Keratinocyte (primary cell): ENCODE results near the gene COASY. TPM values are rescaled to one million over a fixed set of nuclear protein-coding genes. Genes with fewer than 3 reads are reported as not detected.
"Not testable (repeated sequence)": the region's sequence is repeated elsewhere in the genome, so short reads cannot be mapped to it uniquely, and the experiment has no call there.

Source experiments
- DNase-seq: peaks from one replicate; pipeline ENCODE4 v3.0.0-alpha.2; 2011; ENCODE audit warnings: low read depth, missing footprints, low spot score
- FAIRE-seq: peaks from 2 replicates; lab custom pipeline; 2011; peaks lifted over from hg19 to GRCh38; lab: Jason Lieb, UNC
- H2AFZ ChIP-seq: 2 replicates; pipeline ENCODE4 v1.6.0; 2012; ENCODE audit warnings: low read length, control low read depth, inconsistent platforms; ENCODE audit not compliant: control insufficient read depth
- H3K27ac ChIP-seq: 2 replicates; pipeline ENCODE4 v1.5.1; 2011; ENCODE audit warnings: low read length; ENCODE audit not compliant: control insufficient read depth, insufficient read depth
- H3K27me3 ChIP-seq: 3 replicates; pipeline ENCODE4 v1.6.0; 2011; ENCODE audit warnings: low read length; ENCODE audit not compliant: control insufficient read depth, insufficient read depth; ENCODE audit errors: extremely low read depth
- H3K36me3 ChIP-seq, 2 experiments: 2 replicates in 1 of 2; 3 replicates in 1 of 2; pipeline ENCODE4 v1.5.1; 2011; ENCODE audit warnings: low read length in 2 of 2, mild to moderate bottlenecking in 1 of 2; ENCODE audit not compliant: control insufficient read depth in 2 of 2, insufficient read depth in 2 of 2; ENCODE audit errors: extremely low read depth in 1 of 2
- H3K4me1 ChIP-seq: 3 replicates; pipeline ENCODE4 v1.5.1; 2011; ENCODE audit warnings: low read length; ENCODE audit not compliant: control insufficient read depth, insufficient read depth; ENCODE audit errors: extremely low read depth
- H3K4me2 ChIP-seq: 3 replicates; pipeline ENCODE4 v1.6.0; 2011; ENCODE audit warnings: low read depth, low read length; ENCODE audit not compliant: control insufficient read depth, insufficient read depth; ENCODE audit errors: extremely low read depth
- H3K4me3 ChIP-seq, 3 experiments: fragments of 200-600 bp in 1 of 3; sonication (generic) in 1 of 3; 2 replicates in 2 of 3; 3 replicates in 1 of 3; pipeline ENCODE4 v1.5.1; 2011 to 2016; ENCODE audit warnings: low read length in 3 of 3, mild to moderate bottlenecking in 3 of 3, control low read depth in 2 of 3, inconsistent platforms in 1 of 3, low read depth in 1 of 3, mixed read lengths in 1 of 3, mixed run types in 1 of 3, moderate library complexity in 1 of 3; ENCODE audit not compliant: control insufficient read depth in 2 of 3, insufficient read depth in 2 of 3; ENCODE audit errors: extremely low read depth in 1 of 3
- H3K79me2 ChIP-seq: 2 replicates; pipeline ENCODE4 v1.6.0; 2012; ENCODE audit warnings: low read length; ENCODE audit not compliant: control insufficient read depth, insufficient read depth
- H3K9ac ChIP-seq: 3 replicates; pipeline ENCODE4 v1.6.0; 2011; ENCODE audit warnings: low read length; ENCODE audit not compliant: control insufficient read depth, insufficient read depth; ENCODE audit errors: extremely low read depth
- H3K9me1 ChIP-seq: 3 replicates; pipeline ENCODE4 v1.6.0; 2011; ENCODE audit warnings: low read length; ENCODE audit not compliant: control insufficient read depth, insufficient read depth; ENCODE audit errors: extremely low read depth
- H3K9me3 ChIP-seq: 2 replicates; pipeline ENCODE4 v1.5.1; 2012; ENCODE audit warnings: low read depth, low read length; ENCODE audit not compliant: control insufficient read depth
- H4K20me1 ChIP-seq: 3 replicates; pipeline ENCODE4 v1.6.0; 2011; ENCODE audit warnings: low read length; ENCODE audit not compliant: control insufficient read depth, insufficient read depth; ENCODE audit errors: extremely low read depth
- EZH2 ChIP-seq: IDR thresholded peaks from one replicate; pipeline ENCODE4 v1.6.1; 2012; ENCODE audit warnings: inconsistent platforms, mild to moderate bottlenecking, low read length, moderate library complexity
- dilution Hi-C: fragments of 300-500 bp; cut with MboI; formaldehyde crosslinking; loops from one replicate; pipeline ENCODE4 v1.7.0; 2020; ENCODE audit warnings: low sequenced_read_pairs; ENCODE audit not compliant: extremely low pct_ligation_motif_present
- polyA plus RNA-seq, 5 experiments: library from polyadenylated mRNA; depleted of rRNA in 3 of 5; stranded (reverse) in 3 of 5; stranded (forward) in 1 of 5; unstranded in 1 of 5; fragments of >200 nt; gene quantifications; 1 replicate in 1 of 5; 2 replicates in 3 of 5; 3 replicates in 1 of 5; pipeline versions ENCODE4 v1.2.1 to v1.2.3, GENCODE V29; 2011 to 2012; ENCODE audit warnings: missing spikeins in 2 of 5, low read depth in 1 of 5, low replicate concordance in 1 of 5
- TF ChIP-seq, protein P1 (sequence below), 3 experiments: IDR thresholded peaks in 1 of 3; conservative IDR thresholded peaks in 1 of 3; optimal IDR thresholded peaks in 1 of 3; 2 replicates in 2 of 3; 3 replicates in 1 of 3; pipeline versions ENCODE3 to v1.5.1; 2011; ENCODE audit warnings: low read length in 3 of 3, mild to moderate bottlenecking in 3 of 3, moderate library complexity in 2 of 3, control low read depth in 1 of 3, inconsistent platforms in 1 of 3; ENCODE audit not compliant: insufficient read depth in 2 of 3; ENCODE audit errors: extremely low read depth in 1 of 3

Gene COASY
- polyA plus RNA-seq, 1 donor (not counting 4 experiments of a cell fraction or from before 2014, with no cell fraction given) = 26.2 TPM

DNA sequence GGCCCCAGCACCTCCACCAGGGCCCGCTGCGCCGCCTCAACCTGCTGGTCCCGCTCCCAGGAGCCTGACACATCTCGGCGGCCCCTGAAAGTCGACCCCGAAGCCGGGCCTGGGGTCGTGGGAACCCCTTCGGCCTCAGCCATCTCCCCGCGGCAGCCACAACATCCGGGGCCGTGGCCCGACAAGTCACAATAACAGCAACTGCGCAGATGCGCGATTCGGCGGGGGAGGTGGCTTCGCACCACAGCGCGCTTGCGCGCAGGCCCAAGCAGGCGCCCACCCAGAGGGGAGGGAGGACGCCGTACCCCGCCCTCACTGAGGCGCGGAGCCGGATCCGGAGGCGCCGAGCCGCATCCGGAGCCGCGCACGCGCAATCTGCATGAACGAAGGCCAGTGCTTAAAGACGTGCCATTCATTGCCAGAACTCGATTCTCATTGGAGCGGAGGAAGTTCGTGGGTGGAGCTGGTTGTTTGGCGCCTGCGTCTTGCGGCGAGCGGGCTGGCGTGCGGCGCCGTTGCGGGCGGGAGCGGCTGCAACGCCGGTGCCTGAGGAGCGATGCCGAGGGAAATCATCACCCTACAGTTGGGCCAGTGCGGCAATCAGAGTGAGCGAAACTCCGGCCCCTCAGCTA, 47.4 kb downstream of the COASY start, which contains the start of the genes RETREG3 and TUBG1:
TSS of gene RETREG3 (minus strand) at position 193 of the 632 bp plus-strand sequence. CDS start at position 143, 50 bp downstream.
TSS of gene TUBG1 (plus strand) at position 502 of the 632 bp plus-strand sequence. CDS start at position 557, 55 bp downstream.
- Histone ChIP-seq H4K20me1 (no peaks in the 10 kb centered on the region), H3K4me3 (peak within 1 kb of the TSS; percentile 80 to 100 (median 98)), H3K36me3 (peaks cover 20% of the 10 kb centered on the region in 2 experiments), H2AFZ (peak within 1 kb of the TSS; percentile 85), H3K9ac (peak within 1 kb of the TSS; percentile 96), H3K9me3 (no peaks in the 10 kb centered on the region), H3K4me2 (peak within 1 kb of the TSS; percentile 99), H3K9me1 (no peaks in the 10 kb centered on the region), H3K27ac (peak within 1 kb of the TSS; percentile 89), H3K79me2 (peaks cover 54% of the 10 kb centered on the region), H3K4me1 (peaks cover 18% of the 10 kb centered on the region), H3K27me3 (no peaks in the 10 kb centered on the region)
- peak; percentile 94 for DNase-seq
- FAIRE-seq = peak; percentile 87
- TF ChIP-seq, protein P1, sequence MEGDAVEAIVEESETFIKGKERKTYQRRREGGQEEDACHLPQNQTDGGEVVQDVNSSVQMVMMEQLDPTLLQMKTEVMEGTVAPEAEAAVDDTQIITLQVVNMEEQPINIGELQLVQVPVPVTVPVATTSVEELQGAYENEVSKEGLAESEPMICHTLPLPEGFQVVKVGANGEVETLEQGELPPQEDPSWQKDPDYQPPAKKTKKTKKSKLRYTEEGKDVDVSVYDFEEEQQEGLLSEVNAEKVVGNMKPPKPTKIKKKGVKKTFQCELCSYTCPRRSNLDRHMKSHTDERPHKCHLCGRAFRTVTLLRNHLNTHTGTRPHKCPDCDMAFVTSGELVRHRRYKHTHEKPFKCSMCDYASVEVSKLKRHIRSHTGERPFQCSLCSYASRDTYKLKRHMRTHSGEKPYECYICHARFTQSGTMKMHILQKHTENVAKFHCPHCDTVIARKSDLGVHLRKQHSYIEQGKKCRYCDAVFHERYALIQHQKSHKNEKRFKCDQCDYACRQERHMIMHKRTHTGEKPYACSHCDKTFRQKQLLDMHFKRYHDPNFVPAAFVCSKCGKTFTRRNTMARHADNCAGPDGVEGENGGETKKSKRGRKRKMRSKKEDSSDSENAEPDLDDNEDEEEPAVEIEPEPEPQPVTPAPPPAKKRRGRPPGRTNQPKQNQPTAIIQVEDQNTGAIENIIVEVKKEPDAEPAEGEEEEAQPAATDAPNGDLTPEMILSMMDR (optimal IDR thresholded peaks at IDR 0.05 in 1 of 3, IDR thresholded peaks at IDR 0.05 in 1 of 3, conservative IDR thresholded peaks at IDR 0.05 in 1 of 3; ENCODE audit: extremely low read depth in 1 of 3, insufficient read depth in 2 of 3, low read length in 3 of 3) = peak in 1 of 3 experiments; percentile 74
- no peak for TF ChIP-seq EZH2
- dilution Hi-C loops = loop anchor here (10.0 kb wide), 1 partner anchor 56 kb away; no protein-coding TSS in a partner anchor

DNA sequence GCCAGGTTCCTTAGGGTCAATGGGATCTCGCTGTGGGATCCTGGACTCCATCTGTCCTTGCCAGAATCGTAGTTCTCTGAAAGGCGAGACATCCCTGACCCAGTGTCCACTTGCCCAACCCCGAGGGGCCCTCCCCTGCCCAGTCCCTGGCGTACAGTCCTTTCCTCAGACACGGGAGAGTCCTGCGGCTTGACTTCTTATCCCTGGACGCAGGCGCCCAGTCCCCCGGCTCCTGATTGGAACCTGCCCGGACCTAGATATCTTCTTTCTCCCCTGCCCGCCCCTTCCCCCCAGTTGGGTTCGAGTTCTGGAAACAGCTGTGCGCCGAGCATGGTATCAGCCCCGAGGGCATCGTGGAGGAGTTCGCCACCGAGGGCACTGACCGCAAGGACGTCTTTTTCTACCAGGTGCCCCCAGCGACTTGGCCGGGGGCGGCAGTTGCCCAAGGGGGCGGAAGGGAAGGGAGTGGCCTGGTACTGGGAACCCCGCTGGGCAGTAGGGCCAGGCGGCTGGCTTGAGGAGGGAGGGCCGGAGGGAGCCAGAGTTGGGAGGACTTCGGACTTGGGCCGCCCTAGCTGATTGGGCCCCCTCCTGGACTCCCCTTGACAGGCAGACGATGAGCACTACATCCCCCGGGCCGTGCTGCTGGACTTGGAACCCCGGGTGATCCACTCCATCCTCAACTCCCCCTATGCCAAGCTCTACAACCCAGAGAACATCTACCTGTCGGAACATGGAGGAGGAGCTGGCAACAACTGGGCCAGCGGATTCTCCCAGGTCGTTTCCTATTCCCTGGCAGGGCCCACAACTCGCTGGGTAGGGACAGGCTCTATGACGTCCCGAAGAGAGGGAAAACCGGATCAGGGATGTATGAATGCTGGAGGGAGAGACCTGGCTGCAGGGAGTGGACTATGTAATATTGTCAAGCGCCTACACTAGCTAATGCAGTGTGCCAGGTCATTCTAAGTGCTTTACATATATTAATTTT, 48.2 kb downstream of the COASY start:
- H3K36me3 ChIP-seq = peaks cover 23 to 28% of the 10 kb centered on the region in 2 experiments
- H3K27me3 ChIP-seq, FAIRE-seq, H4K20me1 ChIP-seq, H3K9me1 ChIP-seq, H3K9me3 ChIP-seq, DNase-seq: not testable (repeated sequence)
- peaks cover 18% of the 10 kb centered on the region for H3K4me1 ChIP-seq
- H3K9ac ChIP-seq = peak overlapping the region; percentile 71
- peak overlapping the region; percentile 63 to 98 (median 80) for H3K4me3 ChIP-seq
- H3K27ac ChIP-seq = peak overlapping the region; percentile 47
- H3K79me2 ChIP-seq = peaks cover 46% of the 10 kb centered on the region
- H3K4me2 ChIP-seq = peak overlapping the region; percentile 83
- dilution Hi-C loops = loop anchor here (10.0 kb wide), 1 partner anchor 55 kb away; no protein-coding TSS in a partner anchor
- H2AFZ ChIP-seq = peak overlapping the region; percentile 79
